NCI-H1930 (cell line): ENCODE data around the gene XPC.
"Not testable (repeated sequence)": the region's sequence is repeated elsewhere in the genome, so short reads cannot be mapped to it uniquely, and the experiment has no call there.

Experiments used
- DNase-seq, 2 experiments: peaks; one replicate each; lab custom pipeline; 2025; lab: John Stamatoyannopoulos, UW

Gene XPC

DNA sequence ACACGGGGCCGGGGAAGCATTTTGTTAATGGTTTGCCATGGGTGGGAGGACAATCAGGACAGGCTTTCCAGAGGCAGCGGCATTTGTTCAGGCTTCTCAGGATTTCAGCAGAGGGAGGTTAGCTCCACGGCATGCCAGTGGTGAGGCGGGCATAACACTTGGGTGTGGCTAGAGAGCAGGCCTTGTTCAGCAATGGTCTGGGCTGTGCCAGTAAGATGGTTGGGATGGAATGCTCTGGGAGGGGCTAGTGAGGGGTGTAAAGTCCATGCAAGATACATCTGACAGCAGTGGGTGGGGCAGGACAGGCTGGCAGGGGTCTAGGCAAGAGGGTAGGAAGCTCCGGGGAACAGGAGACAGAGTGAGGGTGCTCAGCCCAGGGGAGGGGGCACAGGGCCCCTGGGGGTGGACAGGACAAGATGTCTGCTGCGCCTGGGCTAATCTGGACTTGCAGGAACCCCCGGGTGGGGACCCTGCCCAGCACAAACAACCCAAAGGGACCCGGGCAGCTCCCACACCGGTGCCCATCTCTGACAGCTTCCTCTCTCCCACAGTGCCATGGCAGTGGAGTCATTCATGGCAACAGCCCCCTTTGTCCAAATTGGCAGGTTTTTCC, 45.1 kb downstream of the XPC start:
- DNase-seq = no peak

DNA sequence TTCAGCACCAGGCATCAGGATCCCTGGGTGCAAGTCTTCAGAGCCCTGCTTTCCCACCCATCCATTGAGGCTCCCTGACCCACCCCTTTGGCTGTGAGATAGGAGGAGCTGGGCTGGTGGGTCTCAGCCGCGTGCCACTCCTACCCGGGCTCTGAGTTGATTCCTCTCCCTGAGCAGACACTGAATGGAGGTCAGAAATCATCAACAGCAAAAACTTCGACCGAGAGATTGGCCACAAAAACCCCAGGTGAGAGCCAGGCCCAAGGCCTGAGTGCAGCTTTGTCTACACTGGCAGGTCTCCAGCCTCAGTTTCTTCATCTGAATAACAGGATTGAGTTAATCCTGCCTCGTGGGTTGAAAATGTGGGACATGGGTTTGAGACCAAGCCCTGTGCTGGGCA, 45.7 kb downstream of the XPC start:
- DNase-seq = no peak

DNA sequence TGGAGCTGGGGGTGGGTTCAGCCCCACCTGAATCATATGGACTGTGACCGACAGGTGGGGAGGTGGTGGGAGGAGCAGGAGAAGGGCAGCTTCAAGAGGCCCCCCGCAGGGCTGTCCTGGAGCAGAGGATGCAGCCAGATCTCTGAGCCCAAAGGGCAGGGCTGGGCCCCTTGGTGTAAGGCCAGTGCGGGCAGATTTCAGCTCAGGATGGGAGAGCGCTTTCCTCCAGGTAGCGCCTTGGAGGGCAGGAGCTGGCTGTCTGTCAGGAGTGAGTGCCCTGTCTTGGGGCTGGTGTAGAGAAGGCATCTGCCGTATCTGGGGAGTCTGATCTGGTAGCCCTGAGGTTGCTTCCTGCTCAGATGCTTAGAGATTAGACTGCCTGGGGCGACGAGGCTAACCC, 46.3 kb downstream of the XPC start:
- DNase-seq = no peak

DNA sequence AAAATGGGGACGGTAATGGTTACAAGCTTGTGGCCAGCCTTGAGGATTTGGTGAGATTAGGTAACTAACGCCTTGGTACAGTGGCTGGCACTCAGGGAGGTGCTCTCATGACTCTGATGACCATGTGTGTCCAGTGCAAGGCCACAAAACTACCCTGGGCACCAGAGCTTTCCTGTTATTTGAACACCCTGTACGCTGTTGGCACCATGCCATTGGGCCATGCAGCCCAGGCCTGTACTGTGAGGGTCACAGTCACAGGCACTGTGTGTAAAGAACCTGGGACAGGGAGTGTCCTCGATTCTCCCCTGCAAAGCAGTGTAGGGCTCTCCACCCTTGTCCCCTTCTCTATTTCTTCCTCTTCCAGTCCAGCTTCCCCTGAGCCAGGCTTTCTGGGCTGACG, 47.3 kb downstream of the XPC start:
- no peak for DNase-seq

DNA sequence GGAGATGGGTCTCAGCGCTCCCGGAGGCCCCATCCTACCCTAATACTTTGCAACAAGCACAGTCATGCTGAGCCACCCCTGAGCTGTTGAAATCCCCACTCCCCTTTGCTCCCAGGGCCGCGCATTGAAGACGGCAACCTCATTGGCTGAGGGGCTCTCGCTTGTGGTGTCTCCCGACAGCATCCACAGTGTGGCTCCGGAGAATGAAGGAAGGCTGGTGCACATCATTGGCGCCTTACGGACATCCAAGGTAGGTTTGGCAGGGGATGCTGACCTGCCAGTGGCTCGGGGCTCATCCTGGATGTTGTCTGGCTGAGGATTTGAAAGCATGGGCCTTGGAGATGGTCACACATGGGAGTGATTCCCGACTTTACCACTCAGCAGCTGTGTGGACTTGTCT, 47.7 kb downstream of the XPC start:
- DNase-seq = no peak

DNA sequence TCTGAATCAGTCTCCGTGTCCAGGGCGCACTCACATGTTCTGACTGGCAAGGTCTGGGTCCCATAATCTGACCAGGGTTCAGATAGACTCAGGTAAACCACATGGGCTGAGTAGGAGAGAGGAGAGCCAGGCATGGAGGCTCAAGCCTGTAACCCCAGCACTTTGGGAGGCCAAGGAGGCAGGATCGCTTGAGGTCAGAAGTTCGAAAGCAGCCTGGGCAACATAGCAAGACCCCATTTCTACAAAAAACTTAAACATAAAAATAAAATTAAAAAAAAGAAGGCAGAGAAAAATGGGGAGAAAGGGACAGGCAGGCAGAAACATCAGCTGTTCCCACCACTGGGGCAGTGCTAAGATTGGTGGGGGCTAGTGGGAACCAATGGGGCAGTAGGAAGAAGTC, 48.2 kb downstream of the XPC start:
- DNase-seq = no peak

DNA sequence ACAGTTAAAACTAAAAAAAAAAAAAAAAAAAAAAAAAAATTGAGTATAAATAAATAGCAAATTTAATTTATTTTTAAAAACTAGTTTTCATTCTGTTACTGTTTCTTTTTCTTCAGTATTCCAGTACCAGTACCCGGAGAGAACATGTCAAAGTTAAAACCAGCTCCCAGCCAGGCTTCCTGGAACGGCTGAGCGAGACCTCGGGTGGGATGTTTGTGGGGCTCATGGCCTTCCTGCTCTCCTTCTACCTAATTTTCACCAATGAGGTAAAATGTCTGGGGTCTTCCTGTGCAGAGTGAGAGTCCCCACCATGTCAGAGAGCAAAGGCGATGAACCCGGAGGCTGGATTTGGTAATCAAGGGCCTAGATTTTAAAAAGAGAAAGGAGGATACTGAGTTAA, 49.1 kb downstream of the XPC start:
- no peak for DNase-seq

DNA sequence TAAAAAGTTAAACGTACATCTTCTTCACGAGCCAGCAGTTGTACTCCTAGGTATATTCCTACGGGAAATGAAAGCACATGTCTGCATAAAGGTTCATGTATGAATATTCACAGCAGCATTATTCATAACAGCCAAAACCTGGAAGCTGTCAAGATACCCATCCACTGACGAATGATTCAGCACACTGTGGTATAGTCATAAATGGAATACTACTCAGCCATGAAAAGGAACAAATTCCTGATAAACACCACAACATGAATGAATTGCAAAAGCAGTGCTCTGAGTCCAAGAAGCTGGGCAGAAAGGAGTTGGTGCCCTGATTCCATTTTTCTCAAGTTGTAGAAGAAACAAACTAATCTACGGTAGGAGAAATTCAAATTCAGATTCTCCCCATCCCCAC, 49.7 kb downstream of the XPC start:
- DNase-seq = no peak

DNA sequence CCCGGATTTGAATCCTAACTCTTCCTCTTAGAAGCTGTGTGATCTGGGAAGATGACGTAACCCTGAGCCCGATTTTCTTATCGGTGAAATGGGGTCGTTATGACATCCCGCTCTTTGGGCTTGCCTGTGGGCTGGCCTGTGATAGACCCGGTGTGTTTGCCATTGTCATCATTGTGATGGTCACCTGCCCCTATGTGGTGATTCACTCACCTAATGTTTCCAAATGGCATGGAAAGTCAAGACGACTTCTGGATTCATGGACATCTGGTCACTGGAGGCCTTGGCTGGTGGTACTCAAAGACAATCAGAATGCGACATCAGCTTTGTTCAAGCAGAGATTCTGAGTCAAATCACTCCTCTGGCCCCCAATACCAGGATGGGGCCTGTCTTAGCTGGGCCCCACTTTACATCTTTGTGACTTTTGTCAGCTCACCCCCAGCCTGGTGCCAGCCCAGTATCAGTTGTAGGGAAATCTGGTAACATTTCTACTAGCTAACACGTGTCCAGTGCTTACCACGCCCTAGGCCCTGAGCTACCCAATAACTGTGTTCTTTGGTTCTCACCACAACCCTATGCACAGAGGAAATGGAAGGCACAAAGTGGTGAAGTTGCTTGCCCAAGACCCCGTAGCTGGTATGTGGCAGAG, 50.8 kb downstream of the XPC start:
- DNase-seq = no peak

DNA sequence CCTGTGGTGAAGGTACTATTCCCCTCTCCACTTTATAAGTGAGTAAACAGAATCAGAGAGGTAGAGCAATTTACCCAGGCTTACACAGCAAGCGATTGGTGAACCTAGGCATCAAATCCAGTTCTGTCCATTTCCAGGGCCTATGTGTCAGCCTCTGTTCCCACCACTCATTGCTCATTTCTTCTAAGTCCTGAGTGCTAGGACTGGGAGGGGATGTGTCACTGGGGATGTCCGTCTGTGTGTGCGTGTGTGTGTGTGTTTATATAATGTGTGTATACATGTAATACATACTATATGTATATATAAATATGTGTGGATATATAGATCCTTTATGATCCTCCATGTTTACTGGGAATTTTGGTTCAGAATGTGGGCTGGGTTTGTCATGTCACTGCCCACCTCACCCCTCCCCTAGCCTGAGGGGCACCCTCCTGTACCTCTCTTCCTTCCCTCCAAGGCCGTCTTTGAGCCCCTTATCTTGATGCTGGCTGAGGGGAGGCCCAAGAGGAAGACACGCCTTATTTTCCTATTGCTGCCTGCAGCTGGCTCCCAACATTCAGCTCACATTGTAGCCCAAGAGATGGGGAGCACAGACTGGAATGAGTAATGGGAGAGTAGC, 51.4 kb downstream of the XPC start:
- no peak for DNase-seq

DNA sequence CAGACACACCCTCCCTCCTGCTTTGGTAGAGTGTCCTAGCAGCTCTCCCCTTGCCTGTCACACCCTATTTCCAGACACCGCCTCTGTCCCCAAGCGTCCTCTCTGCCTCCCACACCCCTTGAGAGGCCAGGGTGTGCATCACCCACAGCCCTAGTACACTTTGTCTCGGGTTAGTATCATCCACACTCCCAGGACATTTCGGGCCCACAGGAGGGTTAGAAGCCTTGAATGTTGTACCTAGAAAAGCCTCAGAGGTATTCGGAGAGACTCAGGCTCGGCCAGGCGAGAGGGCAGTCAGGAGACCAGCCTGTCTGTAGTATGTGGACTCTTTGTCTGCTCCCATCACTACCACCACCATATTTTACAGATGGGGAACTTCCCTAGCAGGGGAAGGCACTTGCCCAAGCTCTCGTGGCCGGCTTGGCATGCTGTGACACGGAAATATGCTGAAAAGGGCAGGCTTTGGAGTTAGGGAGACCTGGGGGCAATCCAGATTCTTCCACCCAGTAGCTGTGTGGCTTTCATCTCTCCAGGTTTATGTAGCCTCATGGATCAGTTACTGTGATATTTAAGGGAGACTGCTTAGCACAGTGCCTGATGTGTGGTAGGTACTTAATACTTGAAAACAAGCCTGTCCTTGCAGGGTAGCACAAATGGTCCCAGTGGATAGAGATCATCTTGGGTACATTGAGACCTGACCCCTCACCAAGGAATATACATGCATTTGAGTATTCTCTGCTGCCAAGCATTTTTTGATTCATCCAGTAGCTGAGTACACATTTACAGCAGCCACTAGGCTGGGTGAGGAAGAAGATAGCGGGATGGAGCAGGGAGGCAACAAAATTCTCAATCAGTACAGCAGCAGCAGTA, 52.1 kb downstream of the XPC start:
- no peak for DNase-seq

DNA sequence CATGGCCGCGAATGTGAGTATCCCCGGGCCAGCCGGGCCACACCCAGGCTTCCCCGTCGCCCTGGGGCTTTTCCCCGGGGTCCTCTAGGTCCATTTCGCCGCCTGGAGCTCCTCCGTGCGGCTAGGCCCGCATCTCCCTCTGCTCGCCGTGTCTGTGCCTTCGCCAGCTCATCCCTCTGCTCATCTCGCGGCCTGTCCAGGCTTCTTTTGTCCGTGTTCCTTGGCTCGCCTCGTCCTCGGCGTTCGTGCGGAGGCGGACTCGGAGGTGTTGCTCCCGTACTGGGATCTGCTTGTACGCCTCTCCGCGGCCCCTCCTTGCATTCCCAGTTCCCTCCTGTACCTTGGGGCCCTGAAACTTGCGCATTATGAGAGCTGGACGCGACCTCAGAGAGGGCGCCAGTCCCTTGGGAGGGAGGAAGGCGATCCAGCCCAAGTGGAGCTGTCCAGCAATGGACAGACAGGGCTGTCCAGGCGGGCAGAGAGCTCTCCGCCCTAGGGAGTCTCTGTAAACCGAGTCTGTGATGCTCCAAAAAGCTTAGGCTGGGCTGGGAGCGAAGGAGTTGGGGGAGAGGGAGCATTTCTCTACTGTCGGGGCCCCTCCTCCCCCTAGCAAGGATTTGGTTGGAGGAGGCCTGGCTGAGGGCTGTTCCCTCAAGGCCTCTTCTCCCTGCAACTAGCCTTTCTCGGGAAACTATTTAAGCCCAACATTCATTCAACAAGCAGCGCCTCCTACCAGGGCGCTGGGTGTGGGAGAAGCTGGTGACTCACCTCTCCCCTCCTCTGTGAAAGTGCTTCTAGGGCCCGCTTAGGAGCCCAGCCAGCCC, 53.0 kb downstream of the XPC start:
- DNase-seq = peak; percentile 1 to 11

DNA sequence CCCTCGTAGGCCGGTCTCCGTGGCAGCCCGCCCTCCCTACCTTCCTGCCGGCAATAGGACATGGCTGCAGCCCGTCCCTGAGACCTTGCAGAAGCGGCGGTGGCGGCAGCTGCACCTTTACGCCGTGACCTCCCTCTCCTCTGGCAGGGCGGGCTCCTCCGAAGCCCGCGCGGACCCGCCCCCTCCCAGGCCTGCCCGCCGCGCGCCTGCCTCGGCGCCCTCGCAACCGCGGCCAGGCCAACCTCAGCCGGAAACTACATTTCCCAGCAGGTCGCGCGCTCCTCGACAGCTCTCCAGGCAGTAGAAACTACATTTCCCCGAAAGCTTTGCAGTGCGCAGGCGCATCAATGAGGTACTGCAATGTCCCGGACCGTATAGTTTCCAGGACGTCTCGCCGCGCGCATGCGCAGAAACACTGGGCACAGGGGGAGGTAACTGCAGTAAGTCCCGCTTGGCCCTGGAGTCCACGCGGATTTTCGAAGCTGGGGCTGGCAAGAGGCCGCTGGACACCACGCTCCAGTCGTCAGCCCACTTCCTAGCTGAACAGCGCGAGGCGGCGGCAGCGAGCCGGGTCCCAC, 53.7 kb downstream of the XPC start, which contains the start of the genes CHCHD4 and TMEM43:
Gene CHCHD4 (minus strand): TSS at position 256 of the 578 bp plus-strand sequence. CDS start 194 bp downstream, at position 62.
Gene TMEM43 (plus strand): TSS at position 438 of the 578 bp plus-strand sequence. CDS start 142 bp downstream, outside the sequence.
- DNase-seq = peak; percentile 88 to 94

DNA sequence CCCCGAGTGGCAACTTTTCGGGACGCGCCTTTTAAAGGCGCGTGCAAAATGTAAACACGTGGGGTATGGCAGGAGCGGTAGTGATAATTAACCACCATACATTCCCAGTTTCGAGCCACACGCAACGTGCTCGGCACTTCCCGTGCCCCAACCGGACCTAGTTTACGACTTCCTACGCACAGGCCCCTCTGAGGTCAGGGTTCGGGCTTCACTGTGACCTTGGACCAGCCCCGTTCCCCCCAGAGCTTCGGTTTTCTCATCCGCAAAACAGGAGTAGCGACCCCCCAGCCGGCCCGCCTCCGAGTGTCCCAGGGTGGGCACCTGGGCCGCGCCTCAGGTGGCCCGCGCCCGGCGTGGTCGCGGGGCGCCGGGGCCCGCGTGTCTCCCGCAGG, 54.2 kb downstream of the XPC start:
- DNase-seq = no peak

DNA sequence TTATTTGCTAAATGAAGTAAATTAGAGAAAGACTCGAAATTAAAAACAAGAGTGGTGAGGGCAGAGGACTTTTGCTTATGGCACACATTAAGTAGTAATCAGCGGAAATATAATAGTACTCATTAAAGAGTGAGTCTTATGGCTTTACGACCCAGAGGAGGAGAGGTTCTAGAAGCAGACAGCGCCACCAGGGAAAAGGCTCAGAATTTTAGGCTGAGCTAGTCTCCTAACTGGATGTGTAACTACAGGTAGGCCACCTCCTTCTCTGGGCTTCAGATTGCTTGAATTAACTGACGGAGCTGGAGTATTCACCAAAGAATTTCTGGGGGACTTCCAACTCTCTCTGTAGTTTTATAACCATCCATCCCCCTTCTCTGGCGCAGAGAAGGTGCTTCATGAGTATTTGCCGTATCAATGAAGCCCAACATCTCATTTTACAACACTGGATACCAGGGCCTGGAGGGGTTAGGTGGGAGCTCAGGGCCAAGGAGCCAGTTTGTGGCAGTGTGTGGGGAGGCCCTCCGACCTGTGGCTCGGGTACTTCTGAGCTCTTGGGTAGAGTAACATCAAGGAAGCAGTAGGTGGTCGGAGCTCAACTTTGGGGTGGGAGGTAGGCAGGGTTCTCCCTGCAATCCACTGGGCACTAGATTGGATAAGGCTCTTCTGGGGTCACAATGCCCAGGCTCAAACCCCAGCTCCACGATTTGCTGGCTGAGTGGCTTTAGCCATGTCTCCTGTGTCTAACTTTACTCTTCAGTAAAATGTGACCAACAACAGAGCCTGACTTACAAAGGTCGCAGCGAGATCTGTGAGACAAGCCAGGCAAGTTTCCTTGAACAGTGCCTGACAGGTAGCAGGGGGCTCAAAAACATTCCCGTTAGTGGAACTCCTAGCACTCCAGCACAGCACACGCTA, 54.8 kb downstream of the XPC start:
- no peak for DNase-seq

DNA sequence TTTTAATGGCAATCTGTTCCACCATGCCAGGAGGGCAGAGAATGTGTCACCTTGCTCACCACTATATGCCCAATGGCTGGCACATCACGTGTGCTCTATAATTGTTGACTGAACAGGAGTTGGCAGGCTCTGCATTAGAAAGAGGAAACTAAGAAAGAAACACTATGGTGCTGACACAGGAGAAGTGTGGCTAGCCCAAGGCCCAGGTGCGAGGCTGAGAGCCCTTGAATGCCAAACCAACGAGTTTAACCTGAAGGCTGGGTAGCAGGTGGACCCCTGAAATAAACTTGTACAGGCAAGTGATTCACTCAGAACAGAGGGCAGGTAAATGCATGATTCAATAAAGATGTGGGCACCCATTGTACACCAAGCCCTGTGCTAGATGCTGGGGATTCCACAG, 56.1 kb downstream of the XPC start:
- no peak for DNase-seq

DNA sequence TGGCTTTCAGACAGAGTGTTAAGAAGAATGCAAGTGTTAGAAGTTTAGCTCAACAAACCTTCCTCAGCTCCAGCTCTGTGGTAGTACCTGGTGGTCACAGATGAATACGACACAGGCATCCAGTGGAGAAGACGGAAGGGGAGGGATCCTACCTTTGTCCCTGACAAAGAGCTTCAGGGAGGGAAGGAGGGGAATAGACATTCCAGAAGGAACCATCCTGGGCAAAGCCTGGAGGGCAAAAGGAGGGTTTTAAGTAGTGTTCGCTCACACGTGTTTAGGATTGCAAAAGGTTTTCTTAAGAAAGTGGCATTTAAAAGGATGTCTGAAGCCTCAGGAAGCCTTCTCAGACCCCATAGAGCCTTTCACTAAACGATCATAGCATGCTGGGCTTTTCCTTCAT, 56.5 kb downstream of the XPC start:
- no peak for DNase-seq

DNA sequence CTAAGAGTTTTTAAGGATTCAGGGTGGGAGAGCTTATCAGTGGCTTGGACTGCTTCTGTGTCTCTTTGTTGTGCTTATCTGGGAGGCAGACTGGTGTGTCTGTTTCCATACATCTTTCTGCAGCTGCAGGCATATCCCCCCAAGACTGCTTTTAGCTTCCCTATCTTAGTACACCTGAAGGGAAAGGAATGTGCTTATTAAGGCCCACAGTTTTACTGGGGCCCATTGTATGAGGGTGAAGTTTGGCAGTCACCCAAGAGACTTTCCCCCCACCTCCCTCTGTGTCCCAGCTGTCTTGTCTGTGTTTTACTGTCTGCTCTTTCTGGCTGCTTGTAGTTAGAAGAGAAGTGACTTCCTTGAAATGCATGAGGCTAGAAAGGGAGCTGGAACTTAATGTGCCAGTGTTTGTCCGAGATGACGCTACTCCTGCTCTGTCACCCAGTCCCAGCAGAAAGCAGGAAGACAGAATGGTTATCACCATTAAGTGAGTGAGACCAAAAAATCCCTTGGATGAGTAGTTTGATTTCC, 57.4 kb downstream of the XPC start:
- not testable (repeated sequence) for DNase-seq

DNA sequence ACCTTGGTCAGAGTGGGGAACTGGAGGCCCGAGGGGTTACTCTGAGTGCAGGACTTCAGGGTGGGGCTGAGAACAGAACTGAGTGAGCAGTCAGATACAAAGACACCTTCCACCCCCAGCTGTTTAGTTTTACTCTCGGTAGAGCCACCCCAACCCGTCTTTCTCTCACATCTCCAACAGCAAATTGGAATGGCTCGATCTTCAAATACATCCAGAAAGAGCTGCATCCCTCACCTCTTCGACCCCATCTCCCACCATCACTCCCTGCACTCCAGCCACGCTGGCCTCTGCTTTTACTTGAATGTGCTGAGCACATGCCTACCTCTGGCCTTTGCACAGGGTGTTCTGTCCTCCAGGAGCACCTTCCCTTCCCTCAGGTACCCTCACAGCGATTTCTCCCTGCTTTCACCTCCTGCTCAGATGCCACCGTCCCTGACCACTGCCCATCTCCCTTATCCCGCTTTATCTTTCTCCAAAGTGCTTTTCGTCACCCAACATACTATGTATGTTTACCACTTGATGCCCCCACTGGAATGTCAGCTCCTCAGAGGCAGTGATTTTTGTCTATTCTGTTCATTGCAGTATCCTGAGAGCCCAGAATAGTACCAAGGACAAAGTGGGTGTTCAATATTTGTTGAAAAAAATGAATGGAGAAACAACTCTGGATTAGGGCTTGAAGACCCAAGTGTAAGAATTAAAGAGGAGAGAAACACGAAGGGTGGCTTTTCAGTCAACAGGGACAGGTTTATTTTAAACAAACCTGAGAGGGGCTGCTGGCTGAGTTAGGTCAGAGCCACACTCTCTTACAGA, 58.1 kb downstream of the XPC start:
- DNase-seq = no peak
